ENCODE data around the gene SMCHD1.

GRCh38 chr18:2656981-2657512 is 1.5 kb downstream of the SMCHD1 start:
- TF ChIP-seq CTCF (conservative IDR thresholded peaks at IDR 0.05; ENCODE audit: low read depth in 2 of 2) (no peak), CREB1 (CRISPR knock-in tag; IDR thresholded peaks at IDR 0.05; ENCODE audit: low read depth) (no peak), EZH2phosphoT487 (IDR thresholded peaks at IDR 0.05; ENCODE audit: unreplicated experiment) (no peak), STAT1 (IDR thresholded peaks at IDR 0.05; ENCODE audit: unreplicated experiment) (no peak), JUNB (IDR thresholded peaks at IDR 0.05; ENCODE audit: unreplicated experiment) (no peak)
